Measurements from ENCODE around the gene CCDC197.

The CCDC197 gene

DNA sequence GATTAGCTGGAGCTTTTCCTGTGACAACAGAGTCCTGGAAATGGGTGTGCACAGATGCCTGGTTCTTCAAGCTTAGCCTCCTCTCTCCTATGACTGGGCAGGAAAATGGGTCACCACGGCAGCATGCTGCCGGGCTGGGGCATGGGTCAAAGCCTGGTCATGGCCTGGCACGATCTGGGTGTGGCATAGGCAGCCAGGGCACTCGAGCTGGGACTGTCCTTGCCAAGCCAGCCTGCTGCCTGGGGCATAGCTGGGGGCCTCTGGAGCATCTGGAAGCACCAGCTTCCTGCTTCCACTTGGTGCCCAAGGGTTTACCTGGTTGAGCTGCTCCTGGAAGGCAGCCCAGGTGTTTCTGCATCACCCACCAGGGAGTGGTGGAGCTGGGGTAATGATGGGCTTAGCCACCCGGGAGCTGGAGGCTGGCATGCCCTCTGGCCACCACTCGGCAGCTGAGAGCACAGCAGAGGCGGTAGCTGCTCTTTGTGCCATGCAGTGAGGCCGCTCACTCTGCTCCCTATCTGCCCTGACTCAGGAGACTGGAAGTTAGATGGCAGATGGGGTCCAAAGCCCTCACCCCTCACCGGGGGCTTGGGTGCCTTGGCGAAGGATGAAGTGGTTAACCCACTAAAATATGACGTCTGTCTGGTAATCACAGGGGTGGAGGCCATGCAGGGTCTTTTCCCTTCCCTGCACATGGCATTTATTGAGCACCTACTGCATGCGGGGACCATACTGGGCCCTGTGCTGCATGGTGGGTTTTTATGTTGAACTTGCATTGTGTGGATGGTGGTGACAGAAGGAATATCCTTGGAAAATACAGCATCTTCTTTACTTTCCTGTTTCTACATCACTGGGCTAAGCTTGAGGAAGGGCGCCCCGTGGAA lies 30.7 kb downstream of the CCDC197 start:
- FAIRE-seq, result no peak

DNA sequence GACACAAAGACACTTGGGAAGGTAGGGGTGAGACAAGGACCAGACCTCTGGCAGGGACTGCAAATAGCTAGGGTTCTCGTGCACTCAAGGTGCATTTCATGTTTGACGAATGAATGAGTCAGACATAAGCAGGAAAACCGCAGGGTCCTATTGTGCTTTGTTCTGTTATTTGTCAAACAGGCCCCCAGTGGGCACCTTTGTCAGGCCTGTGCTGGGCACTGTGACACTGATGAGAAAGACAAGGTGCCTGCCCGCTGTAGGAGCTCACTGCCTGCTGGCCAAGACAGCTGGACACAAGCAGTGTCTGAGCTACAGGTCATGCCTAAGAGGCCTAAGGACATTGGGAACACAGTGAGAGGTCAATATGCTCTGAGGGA lies 31.3 kb downstream of the CCDC197 start:
- FAIRE-seq, result no peak

DNA sequence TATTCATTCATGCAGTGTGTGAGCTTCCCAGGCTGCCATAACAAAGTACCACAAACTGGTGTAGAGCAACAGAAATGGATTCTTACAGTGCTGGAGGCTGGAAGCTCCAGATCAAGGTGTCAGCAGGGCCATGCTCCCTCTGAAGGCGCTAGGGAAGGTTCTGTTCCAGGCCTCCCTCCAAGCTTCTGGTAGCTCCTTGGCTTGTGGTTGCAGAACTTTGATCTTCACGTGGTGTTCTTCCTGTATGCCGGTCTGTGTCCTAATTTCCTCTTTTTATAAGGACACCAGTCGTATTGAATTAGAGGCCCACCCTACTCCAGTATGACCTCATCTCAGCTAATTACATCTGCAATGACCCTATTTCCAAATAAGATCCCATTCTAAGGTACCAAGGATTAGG lies 32.2 kb downstream of the CCDC197 start:
- FAIRE-seq, result no peak

DNA sequence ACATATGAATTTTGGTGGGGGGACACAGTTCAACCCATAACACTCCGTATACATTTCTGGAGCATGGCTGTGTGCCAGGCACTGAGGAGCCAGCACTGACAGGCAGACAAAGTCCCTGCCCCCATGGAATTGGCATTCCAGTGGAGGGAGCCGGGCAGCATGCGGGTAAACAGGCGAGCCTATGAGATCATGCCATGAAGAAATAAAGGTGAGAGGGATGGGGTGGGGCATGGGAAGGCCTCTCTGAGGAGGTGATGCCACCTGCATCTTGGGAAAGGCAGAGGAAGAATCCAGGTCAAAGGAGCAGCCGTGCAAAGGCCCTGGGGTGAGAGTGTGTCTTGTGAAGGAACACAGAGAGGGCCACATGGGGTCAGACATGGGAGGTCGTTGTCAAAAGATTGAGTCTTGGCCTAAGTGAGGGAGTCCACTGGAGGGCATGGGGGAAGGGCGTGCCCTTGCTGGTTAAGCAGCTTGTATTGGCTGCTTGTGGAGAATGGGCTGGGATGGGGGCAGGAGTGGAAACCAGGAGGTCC lies 32.6 kb downstream of the CCDC197 start:
- no peak for FAIRE-seq

DNA sequence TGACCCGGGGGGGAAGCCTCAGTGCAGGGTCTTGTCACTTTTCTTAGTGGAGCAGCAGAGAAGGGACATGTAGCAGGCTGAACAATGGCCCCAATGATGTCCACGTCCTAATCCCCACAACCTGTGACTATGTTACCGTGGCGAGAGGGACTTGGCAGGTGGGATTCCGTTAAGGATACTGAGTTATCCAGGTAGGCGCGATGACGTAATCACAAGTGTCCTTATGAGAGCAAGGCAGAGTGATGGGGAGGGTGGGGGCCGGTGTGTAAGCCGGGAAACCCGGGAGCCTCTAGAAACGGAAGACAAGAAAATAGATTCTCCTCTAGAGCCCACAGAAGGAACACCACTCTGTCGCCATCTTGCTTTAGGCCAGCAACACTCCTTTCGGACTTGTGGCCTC lies 33.5 kb downstream of the CCDC197 start:
- FAIRE-seq, result no peak

DNA sequence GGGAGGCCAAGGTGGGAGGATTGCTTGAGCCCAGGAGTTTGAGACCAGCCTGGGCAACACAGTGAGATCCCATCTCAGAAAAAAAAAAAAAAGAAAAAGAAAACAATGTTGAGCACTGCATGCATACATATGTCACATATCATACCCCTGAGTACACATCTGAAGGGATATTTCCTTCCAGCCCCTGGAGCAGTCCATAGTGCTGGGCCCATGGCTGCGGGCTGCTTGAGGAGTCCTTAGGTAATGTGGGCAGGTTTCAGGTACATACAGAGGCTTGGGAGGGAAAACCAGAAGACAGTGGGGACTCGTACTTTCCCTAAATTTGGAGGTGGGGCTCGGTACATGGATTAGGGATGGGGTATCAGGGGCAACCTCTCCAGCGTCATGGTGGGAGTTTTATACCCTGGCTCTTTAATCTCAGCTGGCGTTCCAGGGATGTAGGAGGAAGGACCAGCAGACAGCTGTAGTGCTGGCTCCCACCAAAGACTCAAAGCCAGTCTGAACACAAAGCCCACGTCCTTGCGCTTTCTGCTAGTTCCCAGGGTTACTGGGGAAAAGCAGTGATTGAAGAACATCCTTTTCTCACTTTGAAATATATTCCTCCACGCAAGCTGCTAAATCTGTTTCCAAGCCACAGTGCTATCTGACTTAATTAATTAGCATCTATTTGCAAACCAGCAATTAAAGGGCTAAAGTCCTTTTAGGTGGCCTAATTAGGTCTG lies 34.2 kb downstream of the CCDC197 start:
- FAIRE-seq, result no peak

DNA sequence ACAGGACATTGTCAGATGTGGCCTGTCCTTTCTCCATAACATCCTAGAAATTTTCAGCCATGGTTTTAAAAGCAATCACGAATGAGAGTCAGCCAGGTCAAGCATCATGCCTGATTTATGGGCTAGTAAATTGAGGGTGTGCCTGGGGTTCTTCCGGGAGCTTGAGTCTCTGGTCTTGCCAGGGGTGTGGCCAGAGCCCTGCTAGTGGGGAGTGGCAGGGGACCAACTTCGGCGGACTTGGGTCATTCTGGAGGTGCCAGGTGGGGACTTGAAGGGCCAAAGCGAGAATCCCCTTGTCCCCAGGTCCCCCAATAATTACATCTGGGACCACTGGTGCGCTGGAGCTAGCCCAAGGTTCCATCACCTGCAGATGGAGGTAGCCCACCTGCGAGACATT lies 34.8 kb downstream of the CCDC197 start:
- FAIRE-seq, result no peak

DNA sequence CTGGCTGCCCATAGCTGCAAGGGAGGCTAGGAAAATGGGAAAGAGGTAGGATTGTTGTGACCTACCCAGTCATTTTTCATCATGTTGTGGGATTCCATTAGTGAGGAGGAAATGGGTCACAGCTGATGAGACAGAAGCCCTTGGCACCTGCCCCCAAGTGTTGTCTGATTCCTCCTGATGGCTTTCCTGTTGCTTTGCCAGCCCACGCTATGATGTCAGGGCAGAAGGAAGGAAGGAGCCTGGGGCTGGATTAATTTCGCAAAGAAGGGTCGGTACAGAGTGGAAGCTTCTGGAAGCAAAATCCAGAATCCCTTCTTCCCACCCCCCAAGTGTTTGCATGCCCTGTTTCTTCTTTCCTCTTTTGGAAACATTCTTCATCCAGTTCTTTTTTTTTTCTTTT lies 37.8 kb downstream of the CCDC197 start:
- FAIRE-seq, result no peak

DNA sequence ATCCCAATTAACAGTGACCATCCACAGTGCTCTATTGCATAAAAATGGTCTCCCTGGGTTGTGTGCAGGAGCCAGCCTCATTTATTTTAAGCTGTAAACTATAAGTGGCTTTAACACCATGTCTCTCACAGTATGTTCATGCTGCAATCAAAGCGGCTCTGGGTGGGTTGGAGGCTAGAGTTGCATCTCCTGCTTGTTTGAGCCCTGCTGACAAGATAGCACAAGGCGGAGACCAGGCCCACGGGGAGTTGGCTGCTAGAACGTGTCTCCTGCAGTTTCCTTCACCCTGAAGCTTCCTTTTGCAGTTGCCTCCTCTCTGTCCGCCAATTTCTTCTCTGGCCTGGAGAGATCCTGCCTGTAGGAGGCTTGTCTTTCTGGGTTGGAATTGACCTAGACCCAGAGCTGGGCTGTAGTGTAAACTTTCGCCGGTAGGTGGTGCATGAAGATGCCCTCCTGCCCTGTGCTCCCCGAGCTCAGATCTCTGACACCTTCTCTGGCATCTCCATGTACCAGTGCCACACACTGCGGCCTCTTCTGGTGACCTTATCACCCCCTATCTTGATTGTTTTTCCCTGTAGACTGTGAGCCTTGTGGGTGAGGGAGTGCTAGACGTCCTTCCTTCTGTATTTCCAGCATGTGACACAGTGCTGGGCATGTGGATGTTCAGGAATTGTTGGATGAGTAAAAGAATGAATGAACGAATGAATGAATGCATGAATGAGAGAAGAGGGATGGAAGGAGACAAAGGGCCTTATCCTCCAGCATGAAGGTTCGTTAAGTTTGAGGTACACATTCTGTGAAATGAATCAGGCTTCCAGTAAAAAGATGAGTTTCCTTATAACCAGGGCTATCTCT lies 39.4 kb downstream of the CCDC197 start:
- FAIRE-seq, result peak; percentile 49

DNA sequence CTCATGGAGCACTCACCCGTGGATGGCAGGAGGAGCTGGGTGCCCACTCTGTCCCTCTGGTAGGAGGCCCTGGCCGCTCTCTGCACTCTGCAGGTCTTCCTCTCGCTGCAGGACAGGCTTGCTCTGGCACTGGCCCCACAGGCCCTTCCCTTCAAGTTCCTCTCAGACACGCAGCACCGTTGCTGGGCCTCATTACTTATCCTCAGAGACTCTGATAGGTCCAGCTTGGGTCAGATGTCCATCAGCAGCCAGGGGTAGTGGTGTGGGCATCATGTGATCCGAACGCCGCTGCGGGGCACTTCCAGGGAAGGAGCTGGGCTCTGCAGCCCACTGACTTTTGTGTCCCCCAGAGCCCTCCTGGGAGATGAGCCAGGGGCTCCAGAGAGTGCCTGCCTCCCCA lies 40.9 kb downstream of the CCDC197 start:
- FAIRE-seq, result no peak

DNA sequence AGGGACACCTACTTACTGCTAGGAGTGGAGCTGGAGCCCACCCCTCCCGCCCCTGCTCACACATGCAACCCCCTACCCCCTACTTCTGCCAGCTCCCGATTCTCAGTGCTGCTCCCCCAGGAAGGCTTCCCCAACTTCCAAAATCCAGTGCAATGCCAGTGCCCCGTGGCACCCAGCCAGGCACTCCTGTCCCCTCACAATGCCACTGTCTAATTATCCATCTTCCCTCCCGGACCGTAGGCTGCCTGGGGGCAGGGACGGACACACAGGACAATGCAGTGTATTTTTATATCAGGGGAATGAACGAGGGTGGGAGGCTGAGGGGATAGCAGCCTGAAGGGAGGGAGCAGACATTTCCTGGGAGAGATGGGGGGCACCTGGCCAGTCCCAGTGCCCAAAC lies 41.4 kb downstream of the CCDC197 start:
- FAIRE-seq, result no peak

DNA sequence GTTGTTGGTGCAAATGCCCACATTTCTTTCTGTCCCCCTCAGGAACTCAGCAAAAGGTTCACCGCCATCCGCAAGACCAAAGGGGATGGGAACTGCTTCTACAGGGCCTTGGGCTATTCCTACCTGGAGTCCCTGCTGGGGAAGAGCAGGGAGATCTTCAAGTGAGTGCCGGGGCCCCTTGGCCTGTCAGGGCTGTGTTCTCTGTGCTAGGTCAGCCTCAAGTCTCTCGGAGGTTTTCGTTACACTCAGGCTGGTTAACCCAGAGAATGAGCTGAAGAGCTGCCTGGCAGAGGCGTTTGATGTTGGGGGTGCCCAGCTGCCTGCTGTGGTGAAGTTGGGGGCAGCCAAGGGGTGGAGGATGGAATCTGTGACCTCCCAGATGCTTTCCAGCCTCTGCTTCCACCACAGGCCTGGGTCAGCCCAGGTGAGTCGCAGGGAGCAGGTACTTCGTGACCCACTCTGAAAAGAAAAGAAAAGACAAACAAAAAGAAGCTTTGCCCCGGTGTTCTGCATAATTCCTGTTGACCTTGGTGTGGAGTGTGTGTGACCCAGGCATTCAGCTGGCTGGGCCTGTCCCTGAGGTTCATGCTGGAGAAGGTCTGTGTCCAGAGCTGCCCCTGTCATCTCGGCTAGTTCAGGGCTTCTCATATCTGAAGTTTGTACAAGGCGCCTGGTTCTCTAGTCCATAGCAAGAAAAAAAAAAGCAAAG lies 42.0 kb downstream of the CCDC197 start:
- no peak for FAIRE-seq

DNA sequence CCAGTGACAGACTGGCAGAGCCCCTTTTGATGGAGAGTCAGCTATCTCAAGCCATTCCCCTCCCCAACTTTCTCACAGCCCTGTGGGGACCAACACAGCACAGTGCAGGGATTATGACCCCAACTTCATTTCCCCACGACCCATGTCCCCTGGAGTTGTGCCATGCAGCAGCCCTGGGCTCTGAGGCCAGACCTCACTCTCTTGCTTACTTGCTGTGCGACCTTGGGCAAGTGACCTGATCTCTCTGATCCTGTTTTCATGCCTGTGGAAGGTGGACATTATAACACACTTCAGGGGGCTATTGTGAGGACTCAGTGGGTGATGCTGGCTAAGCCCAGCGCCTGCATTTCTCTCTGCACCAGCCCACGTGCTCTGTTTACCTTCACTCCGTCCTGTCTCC lies 43.1 kb downstream of the CCDC197 start:
- FAIRE-seq, result no peak

DNA sequence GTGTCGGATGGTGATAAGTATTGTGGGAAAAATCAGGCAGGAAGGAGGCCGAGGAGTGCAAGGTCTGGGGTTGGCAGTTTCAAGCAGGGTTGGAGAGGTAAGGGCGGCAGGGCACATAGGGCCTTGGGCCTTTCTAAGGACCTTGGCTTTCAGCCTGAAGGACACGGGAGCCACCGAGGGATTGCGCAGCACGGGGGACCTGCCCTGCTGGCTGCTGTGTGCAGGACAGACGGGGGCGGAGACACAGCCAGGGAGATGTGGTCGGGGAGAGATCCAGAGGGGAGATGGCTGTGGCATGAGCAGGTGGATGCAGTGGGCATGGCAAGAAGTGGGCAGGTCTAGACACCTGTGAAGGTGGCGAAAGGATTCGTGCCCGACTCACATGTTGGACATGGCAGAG lies 43.7 kb downstream of the CCDC197 start:
- no peak for FAIRE-seq

DNA sequence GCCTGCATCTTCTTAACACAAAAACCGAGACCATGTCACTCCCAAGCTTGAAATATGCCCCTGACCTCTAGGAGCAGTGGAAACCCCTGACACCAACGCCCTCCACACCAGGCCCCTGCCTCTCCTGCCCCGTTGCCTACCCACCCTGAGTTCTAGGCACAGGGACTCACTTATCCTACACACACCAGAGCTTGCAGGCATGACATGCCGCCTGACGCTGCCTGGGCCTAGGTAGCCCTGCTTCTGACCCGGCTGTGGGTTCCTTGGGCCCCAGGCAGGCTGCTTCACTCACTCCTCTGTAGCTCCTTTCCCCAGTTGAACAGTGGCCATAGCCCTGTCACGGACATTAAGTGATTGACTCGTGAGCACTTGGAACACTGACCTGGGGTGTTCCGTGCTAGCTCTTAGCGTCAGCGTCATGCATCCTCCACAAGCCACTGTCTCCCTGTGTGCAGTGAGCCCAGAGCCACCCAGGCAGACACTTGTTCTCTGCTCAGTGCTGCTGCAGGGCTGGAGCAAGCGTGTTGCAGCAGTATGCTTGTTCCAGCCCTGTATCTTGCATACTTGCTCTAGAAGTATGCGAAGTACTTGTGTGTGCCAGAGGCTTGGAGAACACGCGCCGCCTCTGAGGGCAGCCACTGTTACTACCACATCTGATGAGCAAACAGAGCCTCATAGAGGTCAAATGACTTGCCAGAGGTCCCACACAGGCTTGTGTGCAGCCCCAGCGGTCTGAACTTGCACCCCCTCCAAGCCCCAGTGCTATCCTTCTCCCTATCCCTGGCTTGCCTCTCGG lies 44.6 kb downstream of the CCDC197 start:
- no peak for FAIRE-seq

DNA sequence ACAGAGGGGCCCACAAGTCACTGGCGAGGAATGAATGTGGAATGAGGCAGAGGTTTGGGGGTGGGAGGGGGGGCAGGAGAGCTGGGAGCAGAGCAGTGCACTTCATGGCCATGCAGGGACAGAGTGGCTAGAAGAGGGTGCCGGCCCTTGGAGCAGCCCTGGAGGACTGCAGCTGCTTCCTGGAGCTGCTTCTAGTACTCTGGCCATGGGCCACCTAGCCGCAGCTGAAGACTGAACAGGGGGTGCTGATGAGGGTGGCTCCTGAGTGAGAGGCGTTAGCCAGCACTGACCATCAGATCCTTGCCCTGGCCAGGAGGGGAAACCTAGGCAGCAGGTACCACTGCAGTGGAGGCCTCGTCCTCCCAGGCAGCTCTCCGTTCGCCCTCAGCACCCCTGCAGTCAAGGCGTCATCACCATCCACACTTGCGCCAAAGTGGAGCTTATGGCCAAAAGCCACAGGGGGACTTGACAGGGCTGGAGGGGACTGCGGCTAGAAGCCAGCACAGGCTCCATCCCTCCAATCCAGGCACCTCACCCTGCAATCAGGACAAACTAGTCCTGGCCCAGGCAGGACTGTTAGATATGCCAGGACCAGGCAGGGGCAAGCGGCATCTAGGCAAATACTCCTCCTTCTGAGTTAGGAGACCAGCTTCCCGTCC lies 45.5 kb downstream of the CCDC197 start:
- no peak for FAIRE-seq

DNA sequence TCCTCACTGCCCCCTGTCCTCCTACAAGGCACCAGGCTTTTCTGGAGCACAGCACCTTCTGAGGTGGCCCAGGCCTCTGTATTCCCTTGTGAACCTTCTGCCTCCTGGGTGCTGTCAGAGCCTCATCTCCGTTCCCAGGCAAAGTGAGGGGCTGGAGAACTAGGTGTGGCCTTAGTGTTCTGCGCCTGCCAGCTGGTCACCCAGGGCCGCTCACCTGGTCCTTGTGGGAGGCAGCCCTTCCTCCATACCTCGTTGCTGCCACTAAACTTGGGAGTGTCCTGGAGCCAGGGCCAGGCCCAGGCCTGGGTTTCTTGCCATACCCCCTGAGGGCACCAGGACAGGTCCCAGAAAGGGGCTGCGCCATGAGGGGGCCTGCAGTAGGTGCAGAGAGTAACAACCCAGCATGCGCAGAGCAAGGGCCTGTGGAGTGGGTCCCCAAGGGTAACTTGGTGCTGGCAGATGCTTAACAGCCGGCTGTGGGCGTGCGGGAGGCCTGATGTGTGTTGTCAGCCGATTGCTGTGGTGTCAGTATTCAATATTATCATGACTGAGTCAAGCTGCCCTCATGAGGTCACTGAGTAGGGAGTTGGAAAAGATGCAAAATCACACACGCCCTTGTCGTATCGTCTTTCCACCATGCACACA lies 46.1 kb downstream of the CCDC197 start:
- FAIRE-seq, result no peak

DNA sequence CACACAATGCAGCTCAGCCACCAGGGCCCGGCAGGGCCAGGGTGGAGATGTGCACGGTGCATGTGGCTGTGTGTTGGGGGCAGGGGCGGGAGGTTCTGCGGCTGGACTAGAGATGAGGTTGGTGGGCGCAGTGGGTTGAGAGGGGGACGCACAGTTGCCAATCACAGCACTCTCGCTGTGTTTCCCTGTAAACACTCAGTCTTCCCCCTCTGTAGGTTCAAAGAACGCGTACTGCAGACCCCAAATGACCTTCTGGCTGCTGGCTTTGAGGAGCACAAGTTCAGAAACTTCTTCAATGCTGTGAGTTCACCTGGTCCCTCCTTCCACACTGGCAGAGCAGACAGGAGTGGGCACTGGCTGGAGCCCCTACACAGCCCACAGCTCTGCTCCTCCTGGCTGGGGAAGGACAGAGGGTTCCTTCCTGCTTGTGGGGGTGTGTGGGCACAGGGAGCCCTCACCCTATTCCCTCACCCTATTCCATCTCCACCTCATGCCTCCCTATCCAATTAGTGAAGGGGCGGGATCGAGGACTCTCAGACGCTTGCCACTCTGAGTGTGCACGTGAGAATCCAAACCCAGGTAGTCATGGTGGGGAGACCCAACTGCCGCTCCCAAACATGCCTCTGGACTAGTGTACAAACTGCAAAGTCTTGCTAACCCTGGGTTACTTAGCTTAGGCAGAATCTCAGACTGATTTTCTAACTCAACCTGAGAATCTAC lies 46.8 kb downstream of the CCDC197 start:
- no peak for FAIRE-seq

DNA sequence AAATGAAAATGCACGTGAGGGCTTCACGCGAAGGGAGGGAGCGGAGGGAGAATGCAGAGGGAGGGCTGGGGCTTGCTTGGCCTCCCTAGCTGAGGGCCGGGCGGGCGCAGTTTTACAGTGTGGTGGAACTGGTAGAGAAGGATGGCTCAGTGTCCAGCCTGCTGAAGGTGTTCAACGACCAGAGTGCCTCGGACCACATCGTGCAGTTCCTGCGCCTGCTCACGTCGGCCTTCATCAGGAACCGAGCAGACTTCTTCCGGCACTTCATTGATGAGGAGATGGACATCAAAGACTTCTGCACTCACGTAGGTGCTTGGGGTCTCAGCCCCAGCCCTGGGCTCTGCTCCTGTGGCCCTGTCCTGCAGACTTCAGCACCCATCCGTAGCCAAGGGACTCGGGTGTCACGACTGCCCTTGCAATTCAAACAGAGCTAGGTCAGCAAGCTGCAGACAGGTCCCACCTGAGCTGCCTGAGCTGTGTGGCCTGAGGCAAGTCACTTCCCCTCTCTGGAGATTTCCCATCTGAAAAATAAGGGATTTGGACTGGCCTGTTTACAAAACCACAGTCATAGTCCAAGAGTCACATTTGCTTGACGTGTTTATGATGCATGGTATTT lies 47.5 kb downstream of the CCDC197 start:
- no peak for FAIRE-seq
